DOHH2 (cell line): ENCODE data around the gene CETN1.

ENCODE experiments used
- H3F3A ChIP-seq: fragments of 200-600 bp; sonication (generic), shearing (Covaris generic); 2 replicates; pipeline ENCODE4 v1.6.0; 2016; ENCODE audit warnings: antibody characterized with exemption, mild to moderate bottlenecking; ENCODE audit not compliant: control insufficient read depth, insufficient read depth
- H3K27ac ChIP-seq: fragments of 200-600 bp; sonication (generic); 2 replicates; pipeline ENCODE4 v1.5.1; 2014; ENCODE audit warnings: low read depth, mild to moderate bottlenecking, low read length, moderate library complexity
- H3K27me3 ChIP-seq: fragments of 200-600 bp; sonication (generic); 2 replicates; pipeline ENCODE4 v1.6.1; 2014; ENCODE audit warnings: mild to moderate bottlenecking, low read length, mixed read lengths; ENCODE audit not compliant: control insufficient read depth
- H3K36me3 ChIP-seq: fragments of 200-600 bp; sonication (generic); 2 replicates; pipeline ENCODE4 v1.6.1; 2014; ENCODE audit warnings: mild to moderate bottlenecking, low read length, moderate library complexity, mixed read lengths; ENCODE audit not compliant: control insufficient read depth
- H3K4me1 ChIP-seq: fragments of 200-600 bp; sonication (generic); 2 replicates; pipeline ENCODE4 v1.6.1; 2014; ENCODE audit warnings: mild to moderate bottlenecking, low read length, mixed read lengths; ENCODE audit not compliant: control insufficient read depth
- H3K4me2 ChIP-seq: fragments of 200-600 bp; sonication (generic); 2 replicates; pipeline ENCODE4 v1.6.0; 2014; ENCODE audit warnings: mild to moderate bottlenecking, low read length, moderate library complexity
- H3K4me3 ChIP-seq: fragments of 200-600 bp; sonication (generic); 2 replicates; pipeline ENCODE4 v1.5.1; 2014; ENCODE audit warnings: mild to moderate bottlenecking, low read length, mixed read lengths
- H3K79me2 ChIP-seq: fragments of 200-600 bp; sonication (generic); 2 replicates; pipeline ENCODE4 v1.6.1; 2014; ENCODE audit warnings: mild to moderate bottlenecking, low read length, mixed read lengths; ENCODE audit not compliant: control insufficient read depth
- H3K9me2 ChIP-seq: fragments of 200-600 bp; sonication (generic); replicated peaks from 2 replicates; pipeline ENCODE4 v1.6.1; 2014; ENCODE audit warnings: mild to moderate bottlenecking, low read length, mixed read lengths; ENCODE audit not compliant: control insufficient read depth
- H3K9me3 ChIP-seq: fragments of 200-600 bp; sonication (generic); 2 replicates; pipeline ENCODE4 v1.6.1; 2014; ENCODE audit warnings: antibody characterized with exemption, low read length, mixed read lengths; ENCODE audit not compliant: control insufficient read depth, insufficient read depth
- H4K20me1 ChIP-seq: fragments of 200-600 bp; sonication (generic); 2 replicates; pipeline ENCODE4 v1.6.0; 2014; ENCODE audit warnings: low read depth, mild to moderate bottlenecking, antibody characterized with exemption, low read length, moderate library complexity; ENCODE audit not compliant: control insufficient read depth, insufficient read depth
- CTCF ChIP-seq: fragments of 200-600 bp; sonication (generic); IDR thresholded peaks from one replicate; pipeline ENCODE4 v1.5.1; 2014; ENCODE audit warnings: antibody characterized with exemption, mild to moderate bottlenecking, low read depth, low read length; ENCODE audit not compliant: poor library complexity, severe bottlenecking
- EZH2phosphoT487 ChIP-seq: fragments of 200-600 bp; sonication (generic); IDR thresholded peaks from 2 replicates; pipeline ENCODE4 v1.6.1; 2017; ENCODE audit warnings: borderline replicate concordance, mild to moderate bottlenecking, antibody characterized with exemption, low read length, moderate library complexity, mixed read lengths

CETN1 gene

GRCh38 chr18:612156-612555 is 32.0 kb downstream of the CETN1 start:
- no peaks in the 10 kb centered on the region for H3F3A ChIP-seq
- no peaks in the 10 kb centered on the region for H4K20me1 ChIP-seq
- H3K9me2 ChIP-seq: no peaks in the 10 kb centered on the region
- no peak overlapping the region for H3K4me2 ChIP-seq
- no peaks in the 10 kb centered on the region for H3K9me3 ChIP-seq
- H3K79me2 ChIP-seq: no peaks in the 10 kb centered on the region
- H3K27me3 ChIP-seq: peaks cover 8% of the 10 kb centered on the region
- H3K27ac ChIP-seq: no peak overlapping the region
- no peaks in the 10 kb centered on the region for H3K4me1 ChIP-seq
- no peak overlapping the region for H3K4me3 ChIP-seq
- H3K36me3 ChIP-seq: no peaks in the 10 kb centered on the region
- TF ChIP-seq CTCF: no peak
- no peak for TF ChIP-seq EZH2phosphoT487

DNA sequence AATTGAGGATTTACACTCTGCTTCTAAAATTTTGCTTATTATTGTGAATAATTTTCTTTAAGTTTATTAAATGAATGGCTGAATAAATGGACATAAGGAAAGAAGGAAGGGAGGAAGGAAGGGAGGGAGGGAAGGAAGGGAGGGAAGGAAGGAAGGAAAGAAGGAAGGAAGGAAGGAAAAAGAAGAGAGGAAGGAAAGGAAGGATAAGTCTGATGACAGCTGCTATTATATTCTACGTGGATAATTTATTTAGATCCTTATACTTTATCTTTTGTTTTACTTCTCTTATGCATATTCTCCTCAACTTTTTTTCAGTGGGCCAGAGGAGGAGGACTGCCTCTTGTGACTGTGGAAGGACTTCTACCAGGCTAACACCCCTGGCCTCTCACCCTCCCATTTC is 34.0 kb downstream of the CETN1 start:
- H3K4me1 ChIP-seq: no peaks in the 10 kb centered on the region
- TF ChIP-seq CTCF (no peak), EZH2phosphoT487 (no peak)
- H3K4me2 ChIP-seq: no peak overlapping the region
- no peaks in the 10 kb centered on the region for H3K9me3 ChIP-seq
- no peak overlapping the region for H3K4me3 ChIP-seq
- H3K79me2 ChIP-seq: no peaks in the 10 kb centered on the region
- no peaks in the 10 kb centered on the region for H3F3A ChIP-seq
- H3K9me2 ChIP-seq: no peaks in the 10 kb centered on the region
- H4K20me1 ChIP-seq: no peaks in the 10 kb centered on the region
- H3K27ac ChIP-seq: no peak overlapping the region
- peaks cover 8% of the 10 kb centered on the region for H3K27me3 ChIP-seq
- H3K36me3 ChIP-seq: no peaks in the 10 kb centered on the region

DNA sequence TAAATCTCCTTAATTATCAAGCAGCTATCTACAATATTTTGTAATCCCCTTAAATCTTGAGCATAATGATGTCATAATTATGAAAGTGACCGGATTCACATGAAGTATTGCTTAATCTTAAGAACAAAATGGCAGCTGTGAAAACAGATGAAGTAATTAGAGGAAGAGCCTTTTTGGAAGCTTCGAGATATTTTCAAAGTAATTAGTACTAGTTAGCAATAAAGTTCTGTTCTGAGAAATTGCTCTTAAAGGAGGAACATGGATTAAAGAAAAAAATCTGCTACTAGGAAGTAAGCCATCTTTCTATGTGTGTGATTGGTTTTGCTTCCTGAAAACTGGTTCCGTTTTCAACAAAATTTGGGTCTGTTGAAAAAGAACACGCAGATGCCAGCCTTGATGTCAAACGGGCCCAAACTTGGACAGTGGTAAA is 34.9 kb downstream of the CETN1 start:
- Histone ChIP-seq H3K9me3 (no peaks in the 10 kb centered on the region), H3K4me2 (no peak overlapping the region), H3K4me3 (no peak overlapping the region), H3K27me3 (peaks cover 8% of the 10 kb centered on the region), H3F3A (no peaks in the 10 kb centered on the region), H3K9me2 (no peaks in the 10 kb centered on the region), H3K27ac (no peak overlapping the region), H4K20me1 (no peaks in the 10 kb centered on the region), H3K4me1 (no peaks in the 10 kb centered on the region), H3K79me2 (no peaks in the 10 kb centered on the region), H3K36me3 (no peaks in the 10 kb centered on the region)
- TF ChIP-seq CTCF: no peak
- no peak for TF ChIP-seq EZH2phosphoT487

- no peaks in the 10 kb centered on the region for H3F3A ChIP-seq
- TF ChIP-seq CTCF (no peak), EZH2phosphoT487 (no peak)
- no peaks in the 10 kb centered on the region for H3K4me1 ChIP-seq
- no peaks in the 10 kb centered on the region for H3K9me2 ChIP-seq
- no peaks in the 10 kb centered on the region for H3K36me3 ChIP-seq
- no peaks in the 10 kb centered on the region for H3K79me2 ChIP-seq
- H3K4me2 ChIP-seq: no peak overlapping the region
- H3K4me3 ChIP-seq: no peak overlapping the region
- peaks cover 8% of the 10 kb centered on the region for H3K27me3 ChIP-seq
- no peak overlapping the region for H3K27ac ChIP-seq
- H4K20me1 ChIP-seq: no peaks in the 10 kb centered on the region
- no peaks in the 10 kb centered on the region for H3K9me3 ChIP-seq
Observed at GRCh38 chr18:615773-616172, 35.6 kb downstream of the CETN1 start.
